GM19043 (cell line): ENCODE data around the gene ZNF358.

Source experiments
- ATAC-seq: cut with Tn5 transposase; IDR thresholded peaks from one replicate; pipeline ENCODE4 v1.9.1; 2021; ENCODE audit warnings: low read depth; ENCODE audit not compliant: unreplicated experiment

ZNF358 gene

GRCh38 chr19:7554565-7554964 lies 38.7 kb downstream of the ZNF358 start:
- ATAC-seq = no peak

- ATAC-seq = no peak
Measured at GRCh38 chr19:7554990-7555864, 39.3 kb downstream of the ZNF358 start.

- no peak for ATAC-seq
Measured at GRCh38 chr19:7556696-7557315, 40.9 kb downstream of the ZNF358 start.

GRCh38 chr19:7558667-7559066 lies 42.8 kb downstream of the ZNF358 start:
- ATAC-seq = no peak

GRCh38 chr19:7559102-7559501 lies 43.2 kb downstream of the ZNF358 start:
- no peak for ATAC-seq

GRCh38 chr19:7560255-7560654 lies 44.4 kb downstream of the ZNF358 start:
- ATAC-seq = no peak

- ATAC-seq = no peak
Measured at GRCh38 chr19:7561325-7561724, 45.4 kb downstream of the ZNF358 start.

GRCh38 chr19:7562646-7563393 lies 46.9 kb downstream of the ZNF358 start:
- no peak for ATAC-seq

- ATAC-seq = no peak
Measured at GRCh38 chr19:7564866-7565265, 49.0 kb downstream of the ZNF358 start.

GRCh38 chr19:7565332-7565731 lies 49.4 kb downstream of the ZNF358 start:
- no peak for ATAC-seq
